H9 (cell line): Measurements from ENCODE around the gene BEST3. TPM values are rescaled to one million over a fixed set of nuclear protein-coding genes. Genes with fewer than 3 reads are reported as not detected.

Experiments
- DNase-seq: peaks from one replicate; pipeline ENCODE4 v3.0.0-alpha.2; 2017
- H2AFZ ChIP-seq: one replicate; pipeline ENCODE4 v1.6.1; 2013; ENCODE audit warnings: mild to moderate bottlenecking, low read length, control low read depth, moderate library complexity
- H2AK5ac ChIP-seq: 2 replicates; pipeline ENCODE4 v1.6.1; 2013; ENCODE audit warnings: low read length, control low read depth, mixed read lengths; ENCODE audit not compliant: insufficient read length
- H2BK120ac ChIP-seq: one replicate; pipeline ENCODE4 v1.6.1; 2013; ENCODE audit warnings: low read depth, mild to moderate bottlenecking, low read length, control low read depth, inconsistent platforms; ENCODE audit not compliant: poor library complexity, severe bottlenecking
- H2BK12ac ChIP-seq: 2 replicates; pipeline ENCODE4 v1.6.1; 2013; ENCODE audit warnings: low read length, control low read depth, mixed read lengths, low read depth; ENCODE audit not compliant: insufficient read length
- H2BK15ac ChIP-seq: 2 replicates; pipeline ENCODE4 v1.6.1; 2013; ENCODE audit warnings: low read depth, low read length, control low read depth
- H2BK20ac ChIP-seq: one replicate; pipeline ENCODE4 v1.6.1; 2013; ENCODE audit warnings: low read depth, mild to moderate bottlenecking, low read length, control low read depth, inconsistent platforms; ENCODE audit not compliant: poor library complexity, severe bottlenecking
- H2BK5ac ChIP-seq: 2 replicates; pipeline ENCODE4 v1.6.1; 2013; ENCODE audit warnings: low read length, control low read depth, mixed read lengths; ENCODE audit not compliant: insufficient read length
- H3K14ac ChIP-seq: 2 replicates; pipeline ENCODE4 v1.6.1; 2013; ENCODE audit warnings: low read length, control low read depth; ENCODE audit not compliant: insufficient read depth
- H3K18ac ChIP-seq: 2 replicates; pipeline ENCODE4 v1.6.1; 2013; ENCODE audit warnings: low read depth, mild to moderate bottlenecking, mixed read lengths, low read length, control low read depth; ENCODE audit not compliant: insufficient read length
- H3K23ac ChIP-seq: 2 replicates; pipeline ENCODE4 v1.6.1; 2013; ENCODE audit warnings: low read length, control low read depth, mixed read lengths, low read depth; ENCODE audit not compliant: insufficient read length
- H3K23me2 ChIP-seq: 2 replicates; pipeline ENCODE4 v1.6.1; 2013; ENCODE audit warnings: low read depth, mild to moderate bottlenecking, mixed read lengths, low read length, control low read depth; ENCODE audit not compliant: insufficient read length, poor library complexity, severe bottlenecking
- H3K27ac ChIP-seq: 2 replicates; pipeline ENCODE4 v1.5.1; 2013; ENCODE audit warnings: low read length, control low read depth, mixed read lengths, low read depth; ENCODE audit not compliant: insufficient read length
- H3K27me3 ChIP-seq: 2 replicates; pipeline ENCODE4 v1.6.1; 2013; ENCODE audit warnings: low read length, control low read depth, inconsistent platforms; ENCODE audit not compliant: insufficient read depth
- H3K4ac ChIP-seq: 2 replicates; pipeline ENCODE4 v1.6.1; 2013; ENCODE audit warnings: low read depth, mild to moderate bottlenecking, control low read depth, inconsistent platforms, low read length, moderate library complexity
- H3K4me1 ChIP-seq: 2 replicates; pipeline ENCODE4 v1.6.1; 2013; ENCODE audit warnings: low read length, control low read depth, inconsistent platforms; ENCODE audit not compliant: insufficient read depth
- H3K4me2 ChIP-seq: 2 replicates; pipeline ENCODE4 v1.6.1; 2013; ENCODE audit warnings: low read length, control low read depth, mixed read lengths; ENCODE audit not compliant: insufficient read length, insufficient read depth
- H3K56ac ChIP-seq: 2 replicates; pipeline ENCODE4 v1.6.1; 2013; ENCODE audit warnings: low read depth, mild to moderate bottlenecking, mixed read lengths, low read length, control low read depth; ENCODE audit not compliant: insufficient read length
- H3K79me1 ChIP-seq: 2 replicates; pipeline ENCODE4 v1.6.1; 2013; ENCODE audit warnings: low read depth, mild to moderate bottlenecking, moderate library complexity, low read length, control low read depth, inconsistent platforms; ENCODE audit not compliant: insufficient read depth, poor library complexity, severe bottlenecking
- H3K79me2 ChIP-seq: 2 replicates; pipeline ENCODE4 v1.6.1; 2013; ENCODE audit warnings: low read length, control low read depth, inconsistent platforms; ENCODE audit not compliant: insufficient read depth
- H3K9ac ChIP-seq: 2 replicates; pipeline ENCODE4 v1.6.1; 2013; ENCODE audit warnings: low read length, control low read depth, mixed read lengths; ENCODE audit not compliant: insufficient read length; ENCODE audit errors: extremely low read depth
- H3K9me3 ChIP-seq: one replicate; pipeline ENCODE4 v1.6.1; 2013; ENCODE audit warnings: low read depth, low read length, inconsistent platforms; ENCODE audit not compliant: control insufficient read depth
- H3T11ph ChIP-seq: one replicate; pipeline ENCODE4 v1.6.1; 2013; ENCODE audit warnings: mild to moderate bottlenecking, low read length, control low read depth, inconsistent platforms
- H4K20me1 ChIP-seq: one replicate; pipeline ENCODE4 v1.6.1; 2013; ENCODE audit not compliant: control insufficient read depth, insufficient read length, insufficient read depth
- H4K5ac ChIP-seq: 2 replicates; pipeline ENCODE4 v1.6.1; 2013; ENCODE audit warnings: low read depth, mild to moderate bottlenecking, mixed read lengths, low read length, control low read depth; ENCODE audit not compliant: insufficient read length
- H4K8ac ChIP-seq: replicated peaks from 2 replicates; pipeline ENCODE4 v1.6.1; 2013; ENCODE audit warnings: low read length, control low read depth, mixed read lengths, low read depth; ENCODE audit not compliant: insufficient read length
- H4K91ac ChIP-seq: 2 replicates; pipeline ENCODE4 v1.6.1; 2013; ENCODE audit warnings: low read depth, mild to moderate bottlenecking, moderate library complexity, mixed read lengths, low read length, control low read depth; ENCODE audit not compliant: insufficient read length
- H3K27ac Mint-ChIP-seq, 3 experiments: 2 replicates in 2 of 3; 3 replicates in 1 of 3; pipeline ENCODE4 v1.8.0; 2020 to 2021; ENCODE audit warnings: mixed read lengths in 3 of 3, mild to moderate bottlenecking in 1 of 3, moderate library complexity in 1 of 3
- H3K27me3 Mint-ChIP-seq: 2 replicates; pipeline ENCODE4 v1.8.0; 2021; ENCODE audit warnings: low read depth, mild to moderate bottlenecking, moderate library complexity, mixed read lengths
- H3K36me3 Mint-ChIP-seq, 3 experiments: 2 replicates in 2 of 3; 3 replicates in 1 of 3; pipeline ENCODE4 v1.8.0; 2020 to 2021; ENCODE audit warnings: low read depth in 3 of 3, mixed read lengths in 3 of 3; ENCODE audit not compliant: insufficient read depth in 1 of 3
- H3K4me1 Mint-ChIP-seq, 2 experiments: 2 replicates each; pipeline ENCODE4 v1.8.0; 2020; ENCODE audit warnings: mixed read lengths in 2 of 2
- H3K4me3 Mint-ChIP-seq, 2 experiments: 2 replicates in 1 of 2; 3 replicates in 1 of 2; pipeline ENCODE4 v1.8.0; 2020 to 2021; ENCODE audit warnings: mild to moderate bottlenecking in 2 of 2, mixed read lengths in 2 of 2, moderate library complexity in 1 of 2
- H3K9me3 Mint-ChIP-seq, 2 experiments: 2 replicates in 1 of 2; 3 replicates in 1 of 2; pipeline ENCODE4 v1.8.0; 2020; ENCODE audit warnings: mild to moderate bottlenecking in 2 of 2, mixed read lengths in 2 of 2, moderate library complexity in 1 of 2
- WGBS: extraction: QIAGEN DNeasy Blood & Tissue Kit; methylation state at CpG from one replicate; pipeline ENCODE4 v1.1.7; 2013; ENCODE audit warnings: missing lambda C conversion rate, low lambda C conversion rate, mixed read lengths; ENCODE audit not compliant: insufficient read length; ENCODE audit errors: extremely low coverage; 5-methylcytosine and 5-hydroxymethylcytosine counted together
- total RNA-seq: library from RNA; stranded (reverse); gene quantifications from 2 replicates; pipeline ENCODE4 v1.2.1, GENCODE V29; 2021
- TF ChIP-seq, protein P1 (sequence below): fragments of 200-600 bp; sonication (generic); conservative IDR thresholded peaks from 3 replicates; pipeline ENCODE4 v1.8.0; 2021; ENCODE audit warnings: antibody characterized with exemption, mild to moderate bottlenecking

BEST3 gene
- total RNA-seq, 1 experiment from 2014 or later = 0.42 TPM

DNA sequence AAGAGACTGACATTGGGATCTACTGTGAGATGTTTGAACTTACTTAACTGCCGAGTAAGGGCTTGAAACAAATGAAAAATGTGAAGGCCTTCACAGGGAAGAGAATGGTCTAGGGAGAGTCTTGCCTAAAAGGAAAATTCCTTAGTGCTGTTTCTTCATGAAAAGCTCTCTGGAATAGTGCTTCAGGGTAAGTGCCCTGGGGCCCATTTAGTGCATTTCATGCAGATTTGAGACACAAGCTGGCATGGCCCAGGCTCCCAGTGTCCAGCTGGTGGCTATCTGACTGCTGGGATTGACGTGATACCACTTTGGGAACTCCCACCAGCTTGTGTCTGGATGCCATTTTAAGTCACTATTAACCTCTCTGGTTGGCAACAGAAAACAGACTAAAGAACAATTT is 26.9 kb downstream of the BEST3 start:
- no peak overlapping the region for H3K14ac ChIP-seq
- H2BK120ac ChIP-seq = no peak overlapping the region
- no peak overlapping the region for H2AK5ac ChIP-seq
- no peak overlapping the region for H2BK5ac ChIP-seq
- H3K4me3 Mint-ChIP-seq = no peak overlapping the region
- H3K23me2 ChIP-seq = no peaks in the 10 kb centered on the region
- no peak overlapping the region for H4K5ac ChIP-seq
- H3T11ph ChIP-seq = no peak overlapping the region
- no peak overlapping the region for H3K4ac ChIP-seq
- WGBS = no CpG with 5 or more reads among the region's 2 CpGs
- no peaks in the 10 kb centered on the region for H3K9me3 Mint-ChIP-seq
- no peak overlapping the region for H4K91ac ChIP-seq
- H3K56ac ChIP-seq = no peak overlapping the region
- H2AFZ ChIP-seq = no peak overlapping the region
- H3K79me2 ChIP-seq = no peaks in the 10 kb centered on the region
- no peaks in the 10 kb centered on the region for H4K20me1 ChIP-seq
- H3K4me1 ChIP-seq = no peaks in the 10 kb centered on the region
- no peak overlapping the region for H2BK15ac ChIP-seq
- H3K9me3 ChIP-seq = no peaks in the 10 kb centered on the region
- H3K9ac ChIP-seq = no peak overlapping the region
- no peak overlapping the region for H2BK12ac ChIP-seq
- H3K79me1 ChIP-seq = no peaks in the 10 kb centered on the region
- H4K8ac ChIP-seq = no peak overlapping the region
- H3K4me2 ChIP-seq = no peak overlapping the region
- no peak overlapping the region for H3K23ac ChIP-seq
- H3K27me3 Mint-ChIP-seq = no peaks in the 10 kb centered on the region
- no peak overlapping the region for H2BK20ac ChIP-seq
- H3K4me1 Mint-ChIP-seq = no peaks in the 10 kb centered on the region
- TF ChIP-seq, protein P1, sequence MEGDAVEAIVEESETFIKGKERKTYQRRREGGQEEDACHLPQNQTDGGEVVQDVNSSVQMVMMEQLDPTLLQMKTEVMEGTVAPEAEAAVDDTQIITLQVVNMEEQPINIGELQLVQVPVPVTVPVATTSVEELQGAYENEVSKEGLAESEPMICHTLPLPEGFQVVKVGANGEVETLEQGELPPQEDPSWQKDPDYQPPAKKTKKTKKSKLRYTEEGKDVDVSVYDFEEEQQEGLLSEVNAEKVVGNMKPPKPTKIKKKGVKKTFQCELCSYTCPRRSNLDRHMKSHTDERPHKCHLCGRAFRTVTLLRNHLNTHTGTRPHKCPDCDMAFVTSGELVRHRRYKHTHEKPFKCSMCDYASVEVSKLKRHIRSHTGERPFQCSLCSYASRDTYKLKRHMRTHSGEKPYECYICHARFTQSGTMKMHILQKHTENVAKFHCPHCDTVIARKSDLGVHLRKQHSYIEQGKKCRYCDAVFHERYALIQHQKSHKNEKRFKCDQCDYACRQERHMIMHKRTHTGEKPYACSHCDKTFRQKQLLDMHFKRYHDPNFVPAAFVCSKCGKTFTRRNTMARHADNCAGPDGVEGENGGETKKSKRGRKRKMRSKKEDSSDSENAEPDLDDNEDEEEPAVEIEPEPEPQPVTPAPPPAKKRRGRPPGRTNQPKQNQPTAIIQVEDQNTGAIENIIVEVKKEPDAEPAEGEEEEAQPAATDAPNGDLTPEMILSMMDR = no peak
- no peaks in the 10 kb centered on the region for H3K36me3 Mint-ChIP-seq
- no peaks in the 10 kb centered on the region for H3K27me3 ChIP-seq
- DNase-seq = no peak
- no peak overlapping the region for H3K27ac ChIP-seq
- no peak overlapping the region for H3K18ac ChIP-seq
- H3K27ac Mint-ChIP-seq = no peak overlapping the region
